HEK293 (cell line): Measurements from ENCODE around the gene ADAMTS4.

Experiments used
- KLF1 ChIP-seq: fragments of 450-650 bp; formaldehyde crosslinking; IDR thresholded peaks from 2 replicates; pipeline ENCODE4 v1.5.1; 2016; ENCODE audit warnings: missing biosample characterization, missing genetic modification characterization
- KLF7 ChIP-seq: fragments of 450-650 bp; formaldehyde crosslinking; IDR thresholded peaks from 2 replicates; pipeline ENCODE4 v1.5.1; 2016; ENCODE audit warnings: missing biosample characterization, missing genetic modification characterization, borderline replicate concordance
- KLF8 ChIP-seq: fragments of 450-650 bp; formaldehyde crosslinking; IDR thresholded peaks from 2 replicates; pipeline ENCODE4 v1.5.1; 2016; ENCODE audit warnings: missing biosample characterization, missing genetic modification characterization
- RBAK ChIP-seq: fragments of 450-650 bp; formaldehyde crosslinking; IDR thresholded peaks from 2 replicates; pipeline ENCODE4 v1.5.1; 2016; ENCODE audit warnings: missing biosample characterization, missing genetic modification characterization
- SALL2 ChIP-seq: fragments of 450-650 bp; formaldehyde crosslinking; IDR thresholded peaks from 2 replicates; pipeline ENCODE4 v1.5.0; 2017; ENCODE audit warnings: missing biosample characterization, mild to moderate bottlenecking, missing genetic modification characterization, borderline replicate concordance
- SCRT2 ChIP-seq: fragments of 450-650 bp; formaldehyde crosslinking; IDR thresholded peaks from 2 replicates; pipeline ENCODE4 v1.5.1; 2016; ENCODE audit warnings: missing biosample characterization, missing genetic modification characterization
- TRIM28 ChIP-seq: IDR thresholded peaks from 2 replicates; pipeline ENCODE4 v1.6.1; 2011; ENCODE audit warnings: low read length, control low read depth, borderline replicate concordance
- ZBTB17 ChIP-seq: fragments of 450-650 bp; formaldehyde crosslinking; IDR thresholded peaks from 2 replicates; pipeline ENCODE4 v1.5.1; 2016; ENCODE audit warnings: missing biosample characterization, missing genetic modification characterization
- ZBTB7A ChIP-seq: fragments of 450-650 bp; formaldehyde crosslinking; IDR thresholded peaks from 2 replicates; pipeline ENCODE4 v1.5.1; 2016; ENCODE audit warnings: low read depth, missing biosample characterization, missing genetic modification characterization
- ZNF335 ChIP-seq: fragments of 450-650 bp; formaldehyde crosslinking; conservative IDR thresholded peaks from 2 replicates; pipeline ENCODE4 v1.5.1; 2016; ENCODE audit warnings: missing biosample characterization, missing genetic modification characterization
- ZNF501 ChIP-seq: fragments of 450-650 bp; formaldehyde crosslinking; IDR thresholded peaks from 2 replicates; pipeline ENCODE4 v1.5.1; 2016; ENCODE audit warnings: missing biosample characterization, missing genetic modification characterization
- ZNF626 ChIP-seq: fragments of 450-650 bp; sonication (Bioruptor Pico); formaldehyde crosslinking; IDR thresholded peaks from 2 replicates; pipeline ENCODE4 v1.5.1; 2018; ENCODE audit warnings: missing biosample characterization, missing genetic modification characterization, inconsistent platforms
- ZNF629 ChIP-seq: fragments of 450-650 bp; formaldehyde crosslinking; IDR thresholded peaks from 2 replicates; pipeline ENCODE4 v1.5.1; 2017; ENCODE audit warnings: missing biosample characterization, missing genetic modification characterization
- ZNF76 ChIP-seq: fragments of 450-650 bp; formaldehyde crosslinking; IDR thresholded peaks from 2 replicates; pipeline ENCODE4; 2016; ENCODE audit warnings: low read depth, missing biosample characterization, missing genetic modification characterization, borderline replicate concordance
- ZXDB ChIP-seq: fragments of 450-650 bp; formaldehyde crosslinking; IDR thresholded peaks from 2 replicates; pipeline ENCODE4 v1.5.1; 2016; ENCODE audit warnings: missing biosample characterization, missing genetic modification characterization
- TF ChIP-seq, protein P1 (sequence below): fragments of 450-650 bp; formaldehyde crosslinking; IDR thresholded peaks from 2 replicates; pipeline ENCODE4 v1.5.1; 2016; ENCODE audit warnings: missing biosample characterization, missing genetic modification characterization
- TF ChIP-seq, protein P2 (sequence below): fragments of 450-650 bp; formaldehyde crosslinking; IDR thresholded peaks from 2 replicates; pipeline ENCODE4 v1.5.1; 2016; ENCODE audit warnings: missing biosample characterization, missing genetic modification characterization
- TF ChIP-seq, protein P3 (sequence below): sonication (generic); formaldehyde crosslinking; IDR thresholded peaks from 2 replicates; pipeline ENCODE4 v1.8.1; 2022; ENCODE audit warnings: mild to moderate bottlenecking, moderate library complexity, missing genetic modification reagents
- TF ChIP-seq, protein P4 (sequence below): fragments of 450-650 bp; formaldehyde crosslinking; IDR thresholded peaks from 2 replicates; pipeline ENCODE4 v1.5.1; 2017; ENCODE audit warnings: missing biosample characterization, missing genetic modification characterization
- TF ChIP-seq, protein P5 (sequence below): fragments of 450-650 bp; formaldehyde crosslinking; IDR thresholded peaks from 2 replicates; pipeline ENCODE4 v1.5.1; 2016; ENCODE audit warnings: missing biosample characterization, missing genetic modification characterization
- TF ChIP-seq, protein P6 (sequence below): fragments of 450-650 bp; formaldehyde crosslinking; IDR thresholded peaks from 2 replicates; pipeline ENCODE4 v1.5.1; 2017; ENCODE audit warnings: missing biosample characterization, missing genetic modification characterization
- TF ChIP-seq, protein P7 (sequence below): fragments of 450-650 bp; formaldehyde crosslinking; conservative IDR thresholded peaks from 2 replicates; pipeline ENCODE4 v1.5.1; 2016; ENCODE audit warnings: low read depth, missing biosample characterization, missing genetic modification characterization

The ADAMTS4 gene

DNA sequence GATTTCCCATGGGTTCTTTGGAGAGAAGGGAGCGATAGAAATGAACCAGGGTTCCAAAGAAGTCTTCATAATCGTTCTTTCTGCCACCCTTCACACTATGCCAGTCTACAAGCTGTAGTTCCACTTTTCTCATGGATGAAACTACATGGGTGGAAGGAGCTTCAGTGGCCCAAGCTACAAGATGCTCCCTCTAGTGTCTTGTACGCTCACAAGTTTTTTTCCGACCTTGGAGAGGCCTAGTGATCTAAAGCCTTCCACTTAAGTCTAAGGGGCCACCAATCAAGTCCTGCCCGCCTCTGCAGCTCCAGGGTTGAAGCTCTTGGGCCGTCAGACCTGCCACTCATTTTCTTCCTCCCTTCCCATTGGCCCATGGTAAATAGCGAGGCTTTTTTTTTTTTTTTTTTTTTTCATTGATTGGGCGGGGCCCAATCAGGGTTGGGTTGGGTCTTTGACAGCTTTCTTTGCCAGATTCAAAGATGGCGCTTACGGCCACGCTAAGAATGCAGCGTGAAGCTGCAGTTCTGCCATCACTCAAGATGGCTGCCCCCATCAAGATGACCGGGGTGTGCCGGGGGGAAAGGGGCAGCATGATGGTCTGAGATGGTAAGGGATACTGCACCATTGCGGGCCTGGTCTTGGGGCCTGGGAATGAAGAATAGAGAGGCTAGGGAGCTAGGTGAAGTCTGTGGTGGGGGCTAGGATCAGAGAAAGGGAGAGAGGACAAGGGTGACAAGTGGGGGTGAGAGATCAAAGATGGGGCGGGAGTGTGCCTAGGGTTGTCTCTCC lies 26.9 kb upstream of the ADAMTS4 start, which contains the start of gene TOMM40L (continued):
- TF ChIP-seq SALL2 (tag by site-specific recombination) (no peak), ZXDB (tag by site-specific recombination) (peak; percentile 85), ZNF629 (peak; percentile 63), ZNF626 (tag by site-specific recombination) (no peak), ZNF335 (tag by site-specific recombination) (peak; percentile 100), TRIM28 (peak; percentile 81; the same call in 1 of the 2 replicates), KLF7 (tag by site-specific recombination) (0 out of 2 replicates have a peak, but pooled peaks have one; percentile 50), KLF8 (tag by site-specific recombination) (peak; percentile 88), ZBTB17 (peak; percentile 93), SCRT2 (tag by site-specific recombination) (peak; percentile 47), ZBTB7A (peak; percentile 51; the same call in 1 of the 2 replicates), RBAK (tag by site-specific recombination) (no peak), KLF1 (peak; percentile 78), ZNF501 (0 out of 2 replicates have a peak, but pooled peaks have one; percentile 72), ZNF76 (tag by site-specific recombination) (peak; percentile 92)
- TF ChIP-seq, protein P1, sequence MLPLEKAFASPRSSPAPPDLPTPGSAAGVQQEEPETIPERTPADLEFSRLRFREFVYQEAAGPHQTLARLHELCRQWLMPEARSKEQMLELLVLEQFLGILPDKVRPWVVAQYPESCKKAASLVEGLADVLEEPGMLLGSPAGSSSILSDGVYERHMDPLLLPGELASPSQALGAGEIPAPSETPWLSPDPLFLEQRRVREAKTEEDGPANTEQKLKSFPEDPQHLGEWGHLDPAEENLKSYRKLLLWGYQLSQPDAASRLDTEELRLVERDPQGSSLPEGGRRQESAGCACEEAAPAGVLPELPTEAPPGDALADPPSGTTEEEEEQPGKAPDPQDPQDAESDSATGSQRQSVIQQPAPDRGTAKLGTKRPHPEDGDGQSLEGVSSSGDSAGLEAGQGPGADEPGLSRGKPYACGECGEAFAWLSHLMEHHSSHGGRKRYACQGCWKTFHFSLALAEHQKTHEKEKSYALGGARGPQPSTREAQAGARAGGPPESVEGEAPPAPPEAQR, result peak; percentile 62; the same call in 1 of the 2 replicates
- TF ChIP-seq, protein P2, sequence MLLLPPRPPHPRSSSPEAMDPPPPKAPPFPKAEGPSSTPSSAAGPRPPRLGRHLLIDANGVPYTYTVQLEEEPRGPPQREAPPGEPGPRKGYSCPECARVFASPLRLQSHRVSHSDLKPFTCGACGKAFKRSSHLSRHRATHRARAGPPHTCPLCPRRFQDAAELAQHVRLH (tag by site-specific recombination), result no peak
- TF ChIP-seq, protein P3, sequence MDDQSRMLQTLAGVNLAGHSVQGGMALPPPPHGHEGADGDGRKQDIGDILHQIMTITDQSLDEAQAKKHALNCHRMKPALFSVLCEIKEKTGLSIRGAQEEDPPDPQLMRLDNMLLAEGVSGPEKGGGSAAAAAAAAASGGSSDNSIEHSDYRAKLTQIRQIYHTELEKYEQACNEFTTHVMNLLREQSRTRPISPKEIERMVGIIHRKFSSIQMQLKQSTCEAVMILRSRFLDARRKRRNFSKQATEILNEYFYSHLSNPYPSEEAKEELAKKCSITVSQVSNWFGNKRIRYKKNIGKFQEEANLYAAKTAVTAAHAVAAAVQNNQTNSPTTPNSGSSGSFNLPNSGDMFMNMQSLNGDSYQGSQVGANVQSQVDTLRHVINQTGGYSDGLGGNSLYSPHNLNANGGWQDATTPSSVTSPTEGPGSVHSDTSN (CRISPR knock-in tag), result peak; percentile 85; the same call in 1 of the 2 replicates
- TF ChIP-seq, protein P4, sequence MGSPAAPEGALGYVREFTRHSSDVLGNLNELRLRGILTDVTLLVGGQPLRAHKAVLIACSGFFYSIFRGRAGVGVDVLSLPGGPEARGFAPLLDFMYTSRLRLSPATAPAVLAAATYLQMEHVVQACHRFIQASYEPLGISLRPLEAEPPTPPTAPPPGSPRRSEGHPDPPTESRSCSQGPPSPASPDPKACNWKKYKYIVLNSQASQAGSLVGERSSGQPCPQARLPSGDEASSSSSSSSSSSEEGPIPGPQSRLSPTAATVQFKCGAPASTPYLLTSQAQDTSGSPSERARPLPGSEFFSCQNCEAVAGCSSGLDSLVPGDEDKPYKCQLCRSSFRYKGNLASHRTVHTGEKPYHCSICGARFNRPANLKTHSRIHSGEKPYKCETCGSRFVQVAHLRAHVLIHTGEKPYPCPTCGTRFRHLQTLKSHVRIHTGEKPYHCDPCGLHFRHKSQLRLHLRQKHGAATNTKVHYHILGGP, result no peak
- TF ChIP-seq, protein P5, sequence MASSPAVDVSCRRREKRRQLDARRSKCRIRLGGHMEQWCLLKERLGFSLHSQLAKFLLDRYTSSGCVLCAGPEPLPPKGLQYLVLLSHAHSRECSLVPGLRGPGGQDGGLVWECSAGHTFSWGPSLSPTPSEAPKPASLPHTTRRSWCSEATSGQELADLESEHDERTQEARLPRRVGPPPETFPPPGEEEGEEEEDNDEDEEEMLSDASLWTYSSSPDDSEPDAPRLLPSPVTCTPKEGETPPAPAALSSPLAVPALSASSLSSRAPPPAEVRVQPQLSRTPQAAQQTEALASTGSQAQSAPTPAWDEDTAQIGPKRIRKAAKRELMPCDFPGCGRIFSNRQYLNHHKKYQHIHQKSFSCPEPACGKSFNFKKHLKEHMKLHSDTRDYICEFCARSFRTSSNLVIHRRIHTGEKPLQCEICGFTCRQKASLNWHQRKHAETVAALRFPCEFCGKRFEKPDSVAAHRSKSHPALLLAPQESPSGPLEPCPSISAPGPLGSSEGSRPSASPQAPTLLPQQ (tag by site-specific recombination), result peak; percentile 31; the same call in 1 of the 2 replicates
- TF ChIP-seq, protein P6, sequence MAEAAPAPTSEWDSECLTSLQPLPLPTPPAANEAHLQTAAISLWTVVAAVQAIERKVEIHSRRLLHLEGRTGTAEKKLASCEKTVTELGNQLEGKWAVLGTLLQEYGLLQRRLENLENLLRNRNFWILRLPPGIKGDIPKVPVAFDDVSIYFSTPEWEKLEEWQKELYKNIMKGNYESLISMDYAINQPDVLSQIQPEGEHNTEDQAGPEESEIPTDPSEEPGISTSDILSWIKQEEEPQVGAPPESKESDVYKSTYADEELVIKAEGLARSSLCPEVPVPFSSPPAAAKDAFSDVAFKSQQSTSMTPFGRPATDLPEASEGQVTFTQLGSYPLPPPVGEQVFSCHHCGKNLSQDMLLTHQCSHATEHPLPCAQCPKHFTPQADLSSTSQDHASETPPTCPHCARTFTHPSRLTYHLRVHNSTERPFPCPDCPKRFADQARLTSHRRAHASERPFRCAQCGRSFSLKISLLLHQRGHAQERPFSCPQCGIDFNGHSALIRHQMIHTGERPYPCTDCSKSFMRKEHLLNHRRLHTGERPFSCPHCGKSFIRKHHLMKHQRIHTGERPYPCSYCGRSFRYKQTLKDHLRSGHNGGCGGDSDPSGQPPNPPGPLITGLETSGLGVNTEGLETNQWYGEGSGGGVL (tag by site-specific recombination), result peak; percentile 74
- TF ChIP-seq, protein P7, sequence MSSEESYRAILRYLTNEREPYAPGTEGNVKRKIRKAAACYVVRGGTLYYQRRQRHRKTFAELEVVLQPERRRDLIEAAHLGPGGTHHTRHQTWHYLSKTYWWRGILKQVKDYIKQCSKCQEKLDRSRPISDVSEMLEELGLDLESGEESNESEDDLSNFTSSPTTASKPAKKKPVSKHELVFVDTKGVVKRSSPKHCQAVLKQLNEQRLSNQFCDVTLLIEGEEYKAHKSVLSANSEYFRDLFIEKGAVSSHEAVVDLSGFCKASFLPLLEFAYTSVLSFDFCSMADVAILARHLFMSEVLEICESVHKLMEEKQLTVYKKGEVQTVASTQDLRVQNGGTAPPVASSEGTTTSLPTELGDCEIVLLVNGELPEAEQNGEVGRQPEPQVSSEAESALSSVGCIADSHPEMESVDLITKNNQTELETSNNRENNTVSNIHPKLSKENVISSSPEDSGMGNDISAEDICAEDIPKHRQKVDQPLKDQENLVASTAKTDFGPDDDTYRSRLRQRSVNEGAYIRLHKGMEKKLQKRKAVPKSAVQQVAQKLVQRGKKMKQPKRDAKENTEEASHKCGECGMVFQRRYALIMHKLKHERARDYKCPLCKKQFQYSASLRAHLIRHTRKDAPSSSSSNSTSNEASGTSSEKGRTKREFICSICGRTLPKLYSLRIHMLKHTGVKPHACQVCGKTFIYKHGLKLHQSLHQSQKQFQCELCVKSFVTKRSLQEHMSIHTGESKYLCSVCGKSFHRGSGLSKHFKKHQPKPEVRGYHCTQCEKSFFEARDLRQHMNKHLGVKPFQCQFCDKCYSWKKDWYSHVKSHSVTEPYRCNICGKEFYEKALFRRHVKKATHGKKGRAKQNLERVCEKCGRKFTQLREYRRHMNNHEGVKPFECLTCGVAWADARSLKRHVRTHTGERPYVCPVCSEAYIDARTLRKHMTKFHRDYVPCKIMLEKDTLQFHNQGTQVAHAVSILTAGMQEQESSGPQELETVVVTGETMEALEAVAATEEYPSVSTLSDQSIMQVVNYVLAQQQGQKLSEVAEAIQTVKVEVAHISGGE (tag by site-specific recombination), result peak; percentile 43; the same call in 1 of the 2 replicates
- TF ChIP-seq, all 188 proteins: peak for 52
